Nucleus accumbens (tissue), 56 donors: Measurements from ENCODE around the gene RGP1.

Experiments used
- DNase-seq, 56 donors: peaks; one replicate each; lab custom pipeline; 2025; lab: John Stamatoyannopoulos, UW

RGP1 gene

DNA sequence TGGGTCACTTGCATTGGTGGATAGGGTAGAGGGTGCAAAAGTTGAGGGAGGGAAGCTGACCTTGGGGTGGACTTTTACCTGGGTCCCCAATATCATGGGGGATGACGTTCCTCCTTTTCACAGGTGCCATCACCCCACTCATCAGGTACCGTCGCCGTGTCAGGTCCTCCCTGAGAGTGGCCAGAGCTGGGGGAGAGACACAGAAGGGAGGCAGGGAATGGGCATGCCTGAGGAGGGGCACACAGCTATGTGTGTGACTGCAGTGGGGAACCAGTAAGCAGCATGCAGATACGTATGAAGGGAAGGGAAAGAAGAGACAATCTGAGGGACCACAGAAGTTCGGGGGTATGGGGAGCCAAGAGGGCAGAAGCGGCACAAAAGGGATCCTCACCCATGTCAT lies 10.2 kb upstream of the RGP1 start:
- no peak for DNase-seq

DNA sequence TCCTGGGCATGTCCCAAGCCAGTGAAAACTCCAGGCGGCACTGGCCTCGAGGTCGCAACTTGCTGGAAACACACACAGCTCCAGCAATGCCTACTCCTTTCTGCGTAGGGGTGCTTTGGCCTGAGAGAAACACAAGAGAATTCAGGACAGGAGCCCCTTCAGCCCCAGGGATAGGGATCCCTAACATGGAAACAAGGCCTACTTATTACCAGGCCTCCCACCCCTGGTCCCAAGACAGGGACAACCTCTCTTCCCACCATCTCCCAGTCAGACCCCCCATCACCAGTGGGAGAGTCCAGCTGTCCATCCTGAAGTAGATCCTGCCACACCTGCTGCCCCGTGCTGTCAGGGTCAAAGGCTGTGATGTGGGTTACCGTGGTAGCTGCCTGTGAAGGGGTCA lies 8.8 kb upstream of the RGP1 start:
- no peak for DNase-seq

DNA sequence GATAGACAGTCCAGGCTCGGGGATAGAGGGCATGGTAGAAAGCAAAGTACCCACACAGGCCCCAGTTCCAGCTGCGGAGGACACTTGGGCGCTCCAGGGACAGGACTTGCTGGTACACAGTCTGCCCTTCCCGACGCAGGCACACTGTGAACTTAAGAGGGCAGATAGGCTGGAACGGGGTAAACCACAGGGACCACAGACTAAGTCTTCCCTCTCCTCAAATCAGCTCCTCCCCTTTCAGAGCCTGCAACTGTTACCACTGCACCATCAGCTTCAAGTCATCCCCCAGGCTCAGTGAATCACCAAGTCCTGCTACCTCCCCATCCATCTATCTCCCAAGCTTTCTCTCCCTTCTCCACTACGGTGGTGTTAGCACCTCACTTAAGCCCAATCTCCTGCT lies 7.3 kb upstream of the RGP1 start:
- no peak for DNase-seq

DNA sequence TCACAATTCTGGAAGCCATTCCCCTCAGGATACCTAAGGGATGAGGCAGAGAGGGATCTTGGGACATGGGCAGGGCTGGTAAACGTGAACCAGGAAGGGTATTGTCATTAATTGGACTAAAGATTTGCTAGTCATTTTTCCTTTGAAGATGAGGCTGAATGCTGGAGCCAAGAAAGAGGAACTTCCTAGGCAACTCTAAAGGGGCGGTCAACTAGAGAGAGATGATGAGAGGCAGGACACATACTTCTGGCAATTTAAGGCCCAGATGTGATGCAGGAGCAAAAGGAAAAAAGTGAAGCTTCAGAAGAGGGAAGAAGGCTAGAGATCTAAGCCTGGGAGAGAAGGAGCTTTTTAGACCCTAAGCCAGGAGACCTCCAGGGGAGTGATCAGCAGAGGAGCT lies 5.6 kb upstream of the RGP1 start:
- DNase-seq = no peak

DNA sequence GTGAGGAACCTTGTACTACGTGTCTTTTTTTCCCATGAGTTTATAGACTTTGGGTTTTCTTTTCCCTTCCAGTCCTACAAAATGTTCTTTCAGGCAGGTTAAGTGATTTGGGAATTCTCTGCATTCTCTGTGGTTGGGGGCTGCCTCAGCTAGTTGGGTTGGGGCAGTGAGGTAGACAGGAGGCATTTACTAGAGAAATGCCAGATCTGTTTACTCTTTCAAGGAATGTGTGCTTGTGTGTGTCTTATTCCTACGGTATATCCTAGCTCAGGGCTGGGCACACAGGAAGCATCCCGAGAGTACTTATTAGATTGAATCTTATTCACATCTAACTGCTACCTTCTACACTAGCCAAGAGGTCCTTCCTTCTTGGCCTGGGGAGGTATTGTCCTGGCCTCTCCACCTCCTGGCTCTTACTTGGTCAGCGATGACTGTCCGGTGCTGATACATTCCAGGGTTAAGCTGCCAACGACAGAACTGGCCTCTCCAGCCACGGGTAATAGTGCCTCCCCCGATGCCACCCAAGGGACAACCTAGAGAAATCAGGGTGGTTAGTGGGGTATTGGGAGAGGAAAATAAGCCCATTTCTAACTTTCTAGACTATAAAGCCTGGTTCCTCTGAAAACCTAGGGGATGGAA lies 5.1 kb upstream of the RGP1 start:
- DNase-seq = no peak

DNA sequence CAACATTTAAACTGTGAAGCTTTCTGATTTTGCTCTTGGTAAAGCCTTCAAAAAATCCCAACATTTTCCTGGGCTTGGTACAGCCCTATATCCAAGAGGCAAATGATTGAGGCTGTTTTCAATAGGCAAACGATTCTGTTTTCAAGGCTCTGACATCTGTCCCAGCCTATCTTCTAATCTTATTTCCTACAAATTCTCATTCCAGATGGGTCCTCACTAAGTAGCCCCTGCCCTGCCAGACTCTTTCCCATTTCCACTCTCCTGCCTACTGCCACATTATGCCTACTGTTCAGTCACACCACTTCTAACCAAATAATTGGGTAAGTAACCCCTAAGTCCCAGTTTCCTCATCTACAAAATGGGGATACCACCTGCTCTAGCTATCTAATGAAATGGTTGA lies 3.5 kb upstream of the RGP1 start:
- DNase-seq = no peak

DNA sequence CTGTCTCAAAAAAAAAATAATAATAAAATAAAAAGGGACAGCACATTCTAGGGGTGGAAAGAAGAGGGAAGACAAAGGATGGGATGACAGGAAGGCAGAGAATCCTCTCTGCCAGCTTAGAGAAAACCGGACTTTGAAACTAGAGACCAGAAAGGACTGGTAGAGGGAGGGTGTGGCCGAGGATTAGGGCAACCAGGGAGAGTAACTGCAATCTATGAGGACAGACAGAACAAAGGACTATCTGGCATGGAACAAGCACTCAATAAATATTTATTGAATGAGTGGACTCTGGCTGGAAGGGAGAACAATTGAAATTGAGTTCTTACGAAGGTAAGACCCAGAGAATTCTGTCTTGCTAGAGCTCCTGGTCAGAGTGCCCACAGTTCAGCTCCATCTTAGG lies 2.5 kb upstream of the RGP1 start:
- no peak for DNase-seq

DNA sequence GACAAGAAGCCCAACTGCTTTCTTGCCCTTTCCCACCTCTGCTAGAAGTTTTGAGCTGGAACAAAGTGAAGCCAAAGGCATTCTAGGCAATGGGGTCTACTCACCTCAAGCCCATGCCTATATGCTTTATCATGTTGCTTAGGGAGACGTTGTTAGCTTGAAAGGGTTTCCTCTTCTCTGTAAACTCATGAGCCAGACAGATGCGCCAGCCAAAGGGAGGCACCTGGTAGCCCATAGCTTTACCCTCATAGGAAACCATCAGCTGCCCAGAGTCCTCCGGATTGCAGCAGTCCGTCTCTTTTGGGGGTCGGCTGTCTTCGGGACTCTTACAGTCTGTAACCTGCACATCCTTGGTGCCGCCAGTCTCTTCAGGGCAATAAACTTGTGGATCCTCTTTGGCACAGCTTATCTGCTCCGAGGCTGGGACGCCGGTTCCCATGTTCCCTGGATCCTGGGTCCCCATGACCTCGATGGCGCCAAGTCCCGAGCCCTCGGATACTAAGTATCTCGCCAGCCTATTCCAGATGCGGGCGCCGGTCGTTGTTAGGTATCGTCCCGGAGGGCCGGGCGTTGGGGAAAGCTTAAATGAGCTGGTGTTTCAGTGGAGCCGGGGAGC lies 737 bp upstream of the RGP1 start:
- peak in 2 of 56 donors; percentile 40 to 43 for DNase-seq

DNA sequence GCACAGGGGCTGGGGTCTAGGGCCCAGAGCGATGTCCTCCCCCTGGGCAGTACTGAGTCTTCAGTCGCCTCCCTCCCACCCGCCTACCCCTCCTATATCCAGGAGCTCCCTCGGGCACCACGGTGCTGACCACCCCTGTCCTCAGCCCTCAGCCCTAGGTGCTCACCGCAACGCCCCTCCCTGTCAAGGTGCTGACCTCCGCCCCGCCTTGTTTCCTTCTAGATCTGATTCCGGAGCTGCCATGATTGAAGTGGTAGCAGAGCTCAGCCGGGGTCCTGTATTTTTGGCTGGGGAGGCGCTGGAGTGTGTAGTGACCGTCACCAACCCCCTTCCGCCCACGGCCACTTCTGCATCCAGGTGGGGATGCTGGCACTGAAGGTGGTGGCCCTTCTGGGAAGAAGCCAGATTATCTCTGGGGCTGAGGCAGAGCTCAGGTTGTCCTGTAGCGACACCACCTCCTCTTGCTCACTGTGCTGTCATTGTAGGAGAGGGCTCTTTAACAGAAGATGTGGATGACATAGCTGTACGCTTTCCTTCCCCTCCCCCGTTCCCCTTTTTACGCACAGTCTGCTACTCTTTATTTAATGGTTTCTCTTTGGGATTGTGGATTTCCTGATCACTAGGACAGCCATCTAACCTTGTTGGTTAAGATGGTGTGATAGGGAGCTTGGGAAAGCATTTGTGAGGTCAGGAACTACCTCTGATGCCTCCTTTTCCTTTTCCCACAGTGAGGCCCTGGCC lies 598 bp downstream of the RGP1 start:
- DNase-seq = peak in 30 of 56 donors; percentile 19 to 73 (median 50)

DNA sequence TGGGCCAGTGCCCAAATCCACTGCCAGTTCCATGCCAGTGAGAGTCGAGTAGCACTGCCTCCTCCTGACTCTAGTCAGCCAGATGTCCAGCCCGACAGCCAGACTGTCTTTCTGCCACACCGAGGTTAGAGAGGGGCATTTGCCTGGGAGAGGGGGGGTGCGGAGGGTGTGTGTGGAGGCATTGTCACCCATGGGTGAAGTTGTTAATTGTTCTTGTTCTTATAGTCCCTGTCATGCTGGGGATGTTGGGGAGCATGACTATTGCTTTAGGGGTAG lies 1.1 kb downstream of the RGP1 start:
- peak in 1 of 56 donors; percentile 16 for DNase-seq

DNA sequence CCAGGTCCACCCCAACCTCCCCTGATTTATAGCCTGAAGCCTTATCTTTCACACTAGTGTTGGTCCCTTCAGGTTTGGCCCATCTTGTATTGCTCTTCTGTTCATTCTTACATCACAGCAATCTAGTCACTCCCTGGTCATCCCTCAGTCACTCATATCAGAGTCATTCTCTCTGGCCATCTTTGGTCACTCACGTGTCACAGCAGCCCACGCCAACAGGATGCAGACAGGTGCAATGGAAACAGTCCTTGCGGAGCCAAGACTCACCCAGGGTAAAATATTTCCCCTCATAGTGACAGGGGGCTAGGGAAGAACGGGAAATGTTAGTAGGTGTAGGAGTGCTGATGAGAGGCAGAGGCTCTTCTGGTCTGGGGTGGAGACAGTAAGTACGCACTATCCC lies 4.4 kb downstream of the RGP1 start:
- no peak for DNase-seq

DNA sequence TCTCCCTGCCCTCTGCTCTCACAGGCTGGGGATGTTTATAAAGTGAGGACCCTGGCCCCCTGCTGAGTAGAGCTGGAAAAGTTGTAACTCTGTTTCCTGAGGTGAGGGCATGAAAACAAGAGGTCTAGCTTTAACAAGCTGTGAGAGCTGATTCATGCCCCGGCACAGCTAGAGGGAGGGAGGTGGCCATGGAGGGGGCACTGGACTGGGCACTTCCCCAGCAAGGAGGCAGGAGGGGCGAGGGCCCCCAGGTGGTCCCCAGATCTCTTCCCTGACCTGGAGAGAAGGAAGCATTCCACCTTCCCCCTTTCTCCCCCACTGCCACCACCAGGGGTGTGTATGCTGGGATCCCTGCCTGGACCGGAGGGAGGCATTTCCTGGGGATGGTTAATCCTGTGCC lies 5.2 kb downstream of the RGP1 start, which contains the start of gene MSMP:
Gene MSMP (minus strand): TSS at position 13 of the 400 bp plus-strand sequence. CDS start 147 bp downstream, outside the sequence.
- DNase-seq = no peak

DNA sequence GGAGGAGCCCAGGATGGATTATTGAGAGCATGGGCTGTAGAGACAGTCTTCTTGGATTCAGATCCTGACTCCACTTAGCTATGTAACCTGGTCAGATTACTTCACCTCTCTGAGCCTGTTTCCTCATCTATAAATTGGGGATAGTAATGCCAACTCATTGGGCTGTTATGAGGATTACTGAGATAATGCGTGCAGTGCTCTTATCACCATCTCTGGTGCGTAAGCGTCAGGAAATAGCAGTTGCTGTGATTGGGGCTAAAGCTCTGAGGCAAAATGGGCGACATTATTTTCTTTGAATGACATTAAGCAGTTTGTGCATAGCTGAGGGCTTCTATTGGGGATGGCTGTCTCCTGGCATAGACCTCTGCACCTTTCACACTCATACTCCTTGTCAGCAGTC lies 6.0 kb downstream of the RGP1 start:
- no peak for DNase-seq

DNA sequence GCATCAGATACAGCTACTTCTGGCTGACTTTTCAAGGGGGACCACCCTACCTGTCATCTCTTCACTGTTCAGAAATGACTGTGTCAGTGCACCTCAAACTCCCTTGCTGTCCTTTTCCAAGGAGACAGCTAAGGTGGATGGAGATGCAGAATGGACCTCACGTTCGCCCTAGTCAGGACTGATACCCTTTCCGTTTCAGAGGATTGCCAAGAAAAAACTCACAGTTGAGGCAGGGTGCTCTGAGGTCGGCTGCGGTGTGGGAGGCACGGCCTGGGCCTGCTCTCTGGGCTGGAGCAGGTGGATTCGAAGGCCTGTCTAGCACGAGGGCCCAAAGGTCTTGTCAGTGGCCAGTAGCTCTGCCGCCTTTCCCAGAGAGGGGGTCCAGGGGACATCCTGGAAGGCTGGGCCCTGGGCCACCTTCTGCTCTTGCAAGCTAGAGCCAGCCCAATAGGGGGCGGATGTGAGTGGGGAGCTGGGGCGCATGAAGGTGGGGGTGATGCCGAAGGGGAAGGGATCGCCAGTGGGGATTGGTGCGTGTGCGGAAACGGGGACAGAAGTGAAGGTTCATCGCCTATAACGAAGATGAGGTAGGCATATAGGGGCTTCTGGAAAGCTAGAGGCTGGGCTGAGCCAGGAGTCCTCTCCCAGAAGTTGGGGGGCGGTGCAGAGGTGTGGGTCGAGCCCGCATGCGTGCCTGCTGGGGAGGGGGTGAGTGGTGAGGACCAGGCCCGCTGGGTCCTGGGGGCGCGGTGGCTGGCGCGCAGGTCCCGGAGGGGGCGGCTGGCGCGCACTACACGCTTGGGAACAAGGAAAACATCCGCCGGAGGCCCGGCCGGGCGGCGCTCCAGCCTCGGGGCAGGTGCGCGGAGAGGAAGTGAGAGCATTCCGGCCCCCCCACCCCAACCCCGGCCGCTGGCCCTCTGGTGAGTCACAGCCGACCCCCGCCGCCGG lies 7.5 kb downstream of the RGP1 start:
- peak in 46 of 56 donors; percentile 29 to 83 (median 58) for DNase-seq

DNA sequence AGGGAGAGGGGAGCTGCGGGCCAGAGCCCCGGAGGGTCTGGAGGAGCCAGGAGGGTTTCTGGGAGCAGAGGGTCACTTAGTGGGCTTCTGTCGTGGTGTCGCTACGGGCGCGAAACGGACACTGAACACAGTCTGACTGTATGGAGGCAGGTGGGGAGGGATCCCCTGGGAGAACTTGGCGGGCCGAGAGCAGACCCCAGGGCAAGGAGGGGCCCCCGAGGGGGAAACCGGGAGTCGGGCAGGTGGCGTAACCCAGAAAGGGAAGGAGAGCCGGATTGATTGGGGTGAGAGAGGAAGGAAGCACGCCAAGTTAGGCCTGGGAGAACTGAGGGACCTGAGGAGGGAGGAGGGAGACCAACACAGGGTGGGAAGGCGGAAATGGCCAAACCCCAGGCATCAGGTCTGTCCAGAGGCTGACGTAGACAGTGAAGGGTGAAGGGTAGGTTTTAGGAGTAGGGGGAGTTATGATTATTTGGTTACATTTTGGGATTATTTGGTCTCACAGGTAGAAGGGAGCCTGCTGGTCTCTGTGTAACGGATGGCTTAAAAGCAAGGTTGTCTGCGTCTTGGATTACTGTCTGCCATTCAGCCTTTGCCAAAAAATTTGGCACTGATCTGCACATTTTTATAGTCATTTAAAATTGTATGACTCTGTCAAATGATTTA lies 8.3 kb downstream of the RGP1 start:
- DNase-seq = peak in 28 of 56 donors; percentile 10 to 70 (median 51)

DNA sequence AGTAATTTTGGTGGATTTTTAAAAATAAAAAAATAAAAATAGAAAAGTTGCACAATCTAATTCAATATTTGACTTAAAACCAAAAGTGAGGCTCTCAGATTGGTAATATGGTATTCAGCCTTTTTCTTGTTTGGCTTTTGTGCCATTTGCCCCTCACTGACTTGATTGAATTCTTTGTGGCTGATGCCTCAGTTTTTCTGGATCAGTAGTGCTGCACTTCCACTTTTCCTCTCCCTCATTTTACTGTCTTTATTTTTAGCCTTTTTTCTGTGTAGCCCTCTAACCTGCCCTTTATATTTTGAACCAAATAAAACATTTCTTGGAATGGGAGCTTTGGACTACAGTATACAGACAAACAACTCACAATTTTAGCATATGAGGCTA lies 8.8 kb downstream of the RGP1 start:
- DNase-seq = no peak

DNA sequence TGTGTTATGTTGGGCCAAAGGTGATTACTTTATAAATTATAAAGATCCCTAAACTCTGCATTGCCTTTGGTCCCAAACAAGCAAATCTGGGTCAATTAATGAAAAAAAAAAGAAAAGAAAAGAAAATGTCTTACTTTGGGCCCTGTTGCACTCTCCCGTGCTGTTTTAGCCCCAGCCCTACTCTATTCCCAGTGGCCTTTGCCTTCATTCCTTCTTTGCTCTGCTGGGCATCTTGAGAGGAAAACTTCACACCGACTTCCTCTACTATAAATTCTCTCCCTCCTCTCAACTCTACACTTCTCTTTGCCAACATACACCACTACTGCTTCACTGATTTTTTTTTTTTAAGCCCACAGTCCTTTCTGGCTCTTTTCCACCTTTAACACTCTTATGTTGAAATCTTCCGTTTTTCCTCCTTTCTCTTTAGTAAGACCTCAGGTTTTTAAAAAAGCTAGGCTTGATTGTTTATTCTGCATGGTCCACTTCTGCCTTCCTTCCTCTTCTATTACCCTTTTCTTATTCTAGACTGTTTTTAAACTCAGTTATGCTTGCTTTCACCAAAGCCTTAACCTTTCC lies 9.5 kb downstream of the RGP1 start:
- DNase-seq = no peak

DNA sequence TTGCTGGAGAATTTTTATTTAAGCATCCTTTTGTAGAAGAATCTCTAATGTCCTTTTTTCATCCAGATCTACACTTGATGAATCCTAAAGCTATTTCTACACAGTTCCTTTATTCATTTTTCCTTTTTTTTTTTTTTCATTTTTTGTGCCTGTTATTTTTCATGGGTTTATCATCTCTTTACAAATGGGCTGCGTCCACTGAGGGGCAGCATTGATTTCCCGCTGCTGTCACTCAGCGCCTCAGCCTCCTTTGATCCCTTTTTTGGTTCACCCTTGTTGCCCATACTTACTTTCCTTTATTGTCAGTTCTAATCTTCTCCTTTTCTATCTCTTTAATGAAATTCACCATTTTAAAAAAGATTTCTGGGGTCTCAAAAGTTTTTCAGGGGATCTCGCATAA lies 10.7 kb downstream of the RGP1 start:
- DNase-seq = no peak

DNA sequence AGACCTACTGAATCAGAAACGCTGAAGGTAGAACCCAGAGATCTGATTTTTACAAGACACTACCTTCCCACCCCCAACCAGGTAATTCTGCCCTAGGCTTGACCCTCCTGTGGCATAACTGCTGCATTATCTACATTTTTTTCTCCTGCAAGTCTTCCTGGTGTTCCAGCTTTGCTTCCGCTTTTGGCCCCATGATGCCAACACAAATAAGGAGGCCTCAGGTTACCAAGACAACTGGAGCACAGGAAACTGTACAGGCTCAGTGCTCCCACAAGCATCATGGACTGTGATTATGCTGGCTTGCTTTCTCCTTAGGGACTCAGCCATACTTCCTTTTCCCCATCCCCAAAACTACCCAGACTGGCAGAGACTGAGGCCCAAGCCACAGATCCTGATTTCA lies 11.6 kb downstream of the RGP1 start:
- no peak for DNase-seq

DNA sequence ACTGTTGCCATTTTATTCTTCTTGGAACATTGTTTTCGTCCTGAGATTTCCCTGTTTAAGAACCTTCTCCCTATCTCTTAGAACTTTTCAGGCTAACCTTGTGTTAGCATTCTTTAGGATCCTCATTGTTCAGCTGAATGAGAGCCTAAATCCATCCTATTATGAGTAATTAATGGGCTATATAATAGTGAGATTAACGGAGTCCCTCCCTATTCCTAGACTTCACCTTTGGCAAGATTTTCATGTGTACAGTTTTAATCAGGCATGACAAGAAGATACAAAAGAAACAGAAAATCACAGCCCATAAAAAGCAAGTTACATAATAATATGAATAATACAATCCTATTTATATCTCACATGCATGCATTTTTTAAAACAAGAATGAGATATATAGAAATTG lies 14.1 kb downstream of the RGP1 start:
- no peak for DNase-seq
